Measurements from ENCODE around the gene KCNS1.
"Not testable (repeated sequence)": the region's sequence is repeated elsewhere in the genome, so short reads cannot be mapped to it uniquely, and the experiment has no call there.

The KCNS1 gene, protein sequence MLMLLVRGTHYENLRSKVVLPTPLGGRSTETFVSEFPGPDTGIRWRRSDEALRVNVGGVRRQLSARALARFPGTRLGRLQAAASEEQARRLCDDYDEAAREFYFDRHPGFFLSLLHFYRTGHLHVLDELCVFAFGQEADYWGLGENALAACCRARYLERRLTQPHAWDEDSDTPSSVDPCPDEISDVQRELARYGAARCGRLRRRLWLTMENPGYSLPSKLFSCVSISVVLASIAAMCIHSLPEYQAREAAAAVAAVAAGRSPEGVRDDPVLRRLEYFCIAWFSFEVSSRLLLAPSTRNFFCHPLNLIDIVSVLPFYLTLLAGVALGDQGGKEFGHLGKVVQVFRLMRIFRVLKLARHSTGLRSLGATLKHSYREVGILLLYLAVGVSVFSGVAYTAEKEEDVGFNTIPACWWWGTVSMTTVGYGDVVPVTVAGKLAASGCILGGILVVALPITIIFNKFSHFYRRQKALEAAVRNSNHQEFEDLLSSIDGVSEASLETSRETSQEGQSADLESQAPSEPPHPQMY
- total RNA-seq: 0 to 0.24 (median 0) reads per million in 4 donors

DNA sequence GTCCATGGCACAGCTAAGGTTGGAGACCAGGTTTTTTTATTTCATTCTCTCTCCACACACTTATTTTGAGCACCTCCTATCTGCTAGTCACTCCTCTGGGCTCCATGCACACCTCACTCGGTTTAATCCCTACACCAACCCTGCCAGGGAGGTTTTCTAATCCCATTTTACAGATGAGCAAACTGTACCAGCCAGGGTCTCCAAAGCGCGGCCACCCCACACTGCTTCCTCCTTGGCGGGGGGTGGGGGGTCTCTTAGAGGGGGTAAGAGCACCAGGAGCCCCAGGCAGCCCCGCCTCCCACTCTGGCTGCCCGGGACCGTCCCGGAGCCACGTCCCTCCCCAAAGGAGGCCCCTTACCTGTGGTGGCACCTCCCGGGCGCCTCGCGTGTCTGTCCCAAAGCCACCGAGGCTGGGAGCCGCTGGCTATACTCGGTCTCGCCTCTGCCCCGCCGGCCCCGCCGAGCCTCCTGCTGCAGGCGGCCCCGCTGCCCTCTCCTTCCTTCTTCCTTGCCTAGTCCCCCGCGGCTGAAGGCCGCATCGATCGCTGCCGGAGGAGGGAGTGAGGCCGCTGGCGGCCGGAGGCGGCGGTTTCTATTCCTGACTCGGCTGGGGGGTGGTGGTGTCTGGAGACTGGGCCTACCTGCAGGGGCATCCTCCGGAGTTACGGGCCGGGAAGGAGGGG lies at the start of gene KCNS1:
TSS of gene KCNS1 (minus strand) at position 565 of the 683 bp plus-strand sequence. CDS start 1,891 bp downstream, outside the sequence.
- no peak for DNase-seq

DNA sequence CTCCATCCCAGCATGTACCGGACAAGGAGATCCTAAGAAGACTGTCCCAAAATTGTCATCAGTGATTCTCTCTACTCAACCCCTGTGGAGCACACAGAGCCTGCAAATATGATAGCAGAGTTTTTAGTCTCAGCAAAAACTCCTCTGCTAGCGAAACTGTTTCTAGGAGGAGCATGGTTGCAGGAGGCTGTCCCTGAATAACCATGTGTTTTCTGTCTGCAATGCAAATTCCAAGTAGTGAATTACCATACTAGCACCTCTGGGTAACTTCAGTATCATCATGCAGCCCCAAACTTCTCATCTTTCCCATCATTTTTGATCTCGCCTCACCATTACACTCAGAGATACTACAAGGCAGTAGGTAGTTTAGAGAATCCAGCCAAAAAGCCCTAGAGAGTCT lies 48.1 kb upstream of the KCNS1 start:
- DNase-seq: no peak

GRCh38 chr20:45140836-45141235 lies 39.9 kb upstream of the KCNS1 start:
- no peak for DNase-seq

GRCh38 chr20:45139733-45140375 lies 38.9 kb upstream of the KCNS1 start:
- DNase-seq: not testable (repeated sequence)

DNA sequence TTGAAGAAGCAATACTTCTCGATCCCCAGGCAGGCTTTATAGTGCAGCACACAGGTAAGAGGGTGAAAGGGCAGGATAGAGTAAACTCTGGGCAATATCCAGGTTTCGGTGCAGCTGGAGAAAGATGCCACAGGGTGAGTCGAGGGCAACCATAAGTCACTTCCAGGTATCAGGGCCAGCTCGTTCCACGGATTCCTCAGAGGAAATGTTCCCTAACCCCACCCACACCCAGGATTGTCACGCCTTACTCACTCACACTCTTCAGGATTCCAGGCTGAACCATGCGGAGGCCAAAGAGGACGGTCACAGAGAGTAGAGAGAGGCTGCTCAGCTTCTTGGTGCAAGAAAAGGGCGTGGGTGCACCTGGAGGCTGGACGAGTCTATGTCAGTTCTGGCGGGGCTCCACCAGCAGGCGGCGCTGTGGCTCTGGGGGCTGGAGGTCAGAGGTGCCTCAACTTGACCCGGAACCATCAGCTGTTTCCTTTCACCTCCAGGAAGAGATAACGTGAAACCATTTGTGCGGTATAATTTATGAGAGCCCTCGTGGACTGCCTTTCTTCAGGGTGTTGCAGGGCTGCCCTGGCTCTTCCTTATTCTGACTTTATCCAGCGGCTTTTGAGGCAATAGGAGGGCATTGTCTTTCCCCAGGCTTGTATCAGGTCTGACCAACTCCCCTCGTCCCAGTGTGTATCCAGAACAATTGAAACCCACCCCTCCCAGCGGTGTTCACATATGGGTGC lies 37.8 kb upstream of the KCNS1 start:
- peak in 2 of 5 donors; percentile 25 to 76 for DNase-seq

GRCh38 chr20:45136911-45137310 lies 36.0 kb upstream of the KCNS1 start:
- DNase-seq: no peak

DNA sequence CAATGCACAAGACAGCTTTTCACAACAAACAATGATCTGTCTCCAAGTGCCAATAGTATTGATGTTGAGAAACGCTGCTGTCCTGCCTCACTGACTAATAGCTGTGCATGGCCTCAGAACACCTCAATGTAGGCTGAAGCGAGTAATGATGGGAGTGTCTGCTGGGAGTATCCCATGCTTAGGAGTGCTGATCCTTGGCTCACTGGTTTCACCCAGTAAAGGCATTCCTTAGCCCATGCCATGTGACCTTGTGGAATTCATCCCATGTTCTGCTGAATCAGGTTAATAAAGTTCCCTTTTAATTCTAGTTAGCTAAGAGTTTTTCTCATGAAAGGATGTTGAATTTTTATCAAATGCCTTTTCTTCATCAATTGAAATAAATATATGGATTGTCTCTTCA lies 27.2 kb upstream of the KCNS1 start:
- no peak for DNase-seq

- DNase-seq: no peak
These were observed 23.4 kb upstream of the KCNS1 start, which contains the start of gene WFDC12 for GRCh38 chr20:45124365-45124764. TSS of gene WFDC12 (minus strand) at chr20:45124465. CDS start at chr20:45124447, 18 bp downstream.

DNA sequence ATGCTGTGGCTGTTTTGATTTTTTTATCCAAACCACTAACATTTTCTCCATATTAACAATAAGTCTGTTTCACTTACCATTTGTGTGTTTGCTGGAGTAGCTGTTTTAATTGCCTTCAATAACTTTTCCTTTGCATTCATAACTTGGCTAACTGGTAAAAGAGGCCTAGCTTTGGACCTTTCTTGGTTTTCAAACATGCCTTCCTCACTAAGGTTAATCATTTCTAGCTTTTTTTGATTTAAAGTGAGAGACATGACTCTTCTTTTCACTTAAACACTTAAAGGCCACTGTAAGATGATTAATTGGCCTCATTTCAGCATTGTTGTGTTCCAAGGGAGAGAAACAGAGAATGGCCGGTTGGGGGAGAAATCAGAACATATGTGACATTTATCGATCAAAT lies 20.5 kb upstream of the KCNS1 start:
- DNase-seq: no peak

GRCh38 chr20:45119556-45120266 lies 18.8 kb upstream of the KCNS1 start:
- DNase-seq: no peak

DNA sequence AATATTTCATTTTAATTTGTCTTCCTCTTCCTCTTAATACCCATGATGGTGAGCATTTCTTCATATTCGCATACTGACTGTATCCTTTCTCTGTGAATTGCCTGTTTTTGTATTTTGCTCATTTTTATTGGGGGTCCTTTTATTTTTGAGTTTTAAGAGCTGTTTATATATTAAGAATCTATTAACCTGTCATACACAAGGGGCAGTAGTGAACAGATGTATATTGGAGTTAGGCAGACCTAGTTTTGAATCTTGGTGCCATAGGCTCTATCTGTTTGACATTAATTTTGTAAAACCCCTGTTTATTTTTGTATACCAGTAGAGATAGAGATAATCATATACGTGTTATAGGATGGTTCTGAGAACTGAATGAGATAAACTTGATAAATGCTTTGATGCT lies 17.1 kb upstream of the KCNS1 start:
- DNase-seq: no peak

DNA sequence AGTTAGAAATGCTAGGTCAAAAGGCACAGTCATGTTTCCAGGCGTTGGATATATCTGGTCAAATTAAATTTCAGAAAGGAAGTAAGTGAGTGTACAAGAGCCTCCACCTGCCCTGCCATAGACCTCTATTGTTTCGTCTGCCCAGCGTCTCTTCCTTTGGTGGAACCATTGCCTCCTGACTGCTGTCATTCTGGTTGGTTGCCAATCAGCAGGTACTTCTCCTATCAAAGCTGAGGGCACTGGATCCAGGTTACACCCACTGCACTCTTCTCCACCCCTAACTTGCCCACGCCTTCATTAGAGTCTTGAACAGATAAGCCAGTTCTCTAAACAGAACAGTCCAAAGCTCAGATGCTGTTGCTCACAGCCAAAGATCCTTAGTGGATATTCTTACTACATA lies 16.7 kb upstream of the KCNS1 start:
- no peak for DNase-seq

GRCh38 chr20:45115829-45116228 lies 14.9 kb upstream of the KCNS1 start:
- DNase-seq: no peak

DNA sequence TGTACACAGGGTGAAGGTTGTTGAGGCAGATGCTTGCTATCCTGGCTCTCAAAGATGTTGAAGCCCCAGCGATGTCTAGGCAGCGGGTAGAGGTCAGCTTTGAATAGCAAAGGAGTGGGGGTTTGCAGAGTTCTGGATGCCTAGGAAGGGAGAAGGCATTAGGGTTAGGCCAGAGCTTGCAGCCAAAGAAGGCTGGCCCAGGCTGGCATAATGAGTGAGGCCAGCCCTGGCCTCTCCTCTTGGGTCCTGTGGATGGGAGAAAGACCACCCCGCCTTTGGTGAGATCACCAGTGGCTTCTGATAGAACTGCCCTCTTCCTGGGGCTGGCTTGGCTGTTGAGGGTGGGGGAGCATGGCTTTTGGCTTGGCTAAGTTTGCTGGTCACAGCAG lies 14.5 kb upstream of the KCNS1 start:
- DNase-seq: no peak

GRCh38 chr20:45114465-45115385 lies 13.8 kb upstream of the KCNS1 start, which contains the start of gene WFDC5:
TSS of gene WFDC5 (minus strand) at chr20:45115174. CDS start at chr20:45115083, 91 bp downstream.
- DNase-seq: no peak

GRCh38 chr20:45113865-45114264 lies 12.9 kb upstream of the KCNS1 start:
- DNase-seq: no peak

DNA sequence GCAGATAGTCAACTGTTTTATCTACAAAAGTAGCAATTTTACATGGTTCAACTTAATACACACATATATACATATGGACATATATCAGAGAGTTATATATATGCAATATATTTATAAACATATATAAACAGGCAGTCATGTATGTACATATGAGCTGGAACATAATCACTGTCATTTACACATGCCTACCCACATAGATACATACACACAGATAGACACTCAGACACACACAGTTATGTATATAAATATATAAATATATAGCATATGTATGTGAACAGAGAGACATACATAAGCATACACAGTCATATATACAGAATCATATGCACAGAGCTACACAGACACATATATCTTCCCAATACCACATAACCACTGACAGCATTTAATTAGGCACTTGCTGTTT lies 11.8 kb upstream of the KCNS1 start:
- no peak for DNase-seq

DNA sequence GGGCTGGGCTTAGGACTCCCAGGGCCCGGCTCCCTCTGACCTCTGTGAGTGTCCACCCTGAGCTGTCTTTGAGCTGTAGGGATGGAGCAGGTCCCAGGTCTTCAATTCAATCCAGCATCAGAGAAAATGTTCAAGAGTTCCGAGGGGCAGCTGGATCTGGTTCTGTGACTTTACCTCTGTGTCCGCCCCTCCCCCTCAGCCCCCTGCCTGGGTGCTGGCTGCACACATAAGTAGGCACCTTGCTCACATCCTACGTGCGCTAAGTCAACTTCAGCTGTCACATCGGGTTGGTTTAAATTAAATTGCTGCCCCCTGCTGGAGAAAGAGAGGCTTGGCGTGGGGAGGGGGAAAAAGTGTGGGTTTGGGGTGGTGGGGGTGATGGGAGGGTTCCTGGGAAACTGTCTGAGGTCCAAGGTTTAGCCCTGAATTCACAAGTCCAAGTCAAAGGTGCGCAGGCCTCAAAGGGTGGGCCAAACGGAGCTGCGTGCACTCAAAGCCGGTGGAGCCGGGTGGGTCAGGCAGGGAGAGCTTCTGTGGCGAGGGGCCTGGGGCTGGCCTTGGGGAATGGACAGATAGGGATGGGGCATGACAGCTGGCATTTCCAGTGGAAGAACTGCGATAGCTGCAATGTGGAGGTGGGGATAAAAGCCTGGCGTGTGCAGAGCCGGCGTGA lies 11.0 kb upstream of the KCNS1 start:
- peak in 1 of 5 donors; percentile 20 for DNase-seq

DNA sequence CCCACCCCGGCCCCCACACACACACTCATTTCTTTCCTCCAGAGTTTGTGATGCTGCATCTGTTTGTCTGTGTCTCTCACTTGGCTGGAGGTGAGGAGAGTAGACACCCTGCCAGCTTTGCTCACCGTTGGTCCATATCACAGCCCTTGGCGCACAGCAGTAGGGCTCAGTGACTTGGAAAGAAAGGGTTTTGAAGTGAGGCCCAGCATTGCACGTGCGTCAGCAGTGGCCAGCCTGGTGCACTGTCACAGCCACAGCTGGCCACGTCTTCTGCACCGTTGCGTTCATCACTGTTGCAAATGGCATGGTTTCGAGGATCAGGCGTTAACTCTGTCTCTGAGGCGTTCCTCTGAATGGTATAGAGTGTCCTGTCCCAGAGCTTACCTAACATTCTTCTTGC lies 10.4 kb upstream of the KCNS1 start:
- no peak for DNase-seq

GRCh38 chr20:45110301-45110700 lies 9.4 kb upstream of the KCNS1 start:
- DNase-seq: no peak
